Parathyroid adenoma (tissue), 2 donors: ENCODE results near the gene RASSF10.
A peak's percentile ranks its signal among the peaks of the same experiment; 100 is the strongest.

ENCODE experiments used
- H2AFZ ChIP-seq: fragments of 300-600 bp; sonication (generic); one replicate; pipeline ENCODE4 v1.7.0; 2017; ENCODE audit warnings: antibody characterized with exemption, mild to moderate bottlenecking
- H3K27ac ChIP-seq: fragments of 300-600 bp; sonication (generic); one replicate; pipeline ENCODE4 v1.7.0; 2017
- H3K27me3 ChIP-seq: fragments of 300-600 bp; sonication (generic); one replicate; pipeline ENCODE4 v1.7.0; 2017; ENCODE audit warnings: low read length; ENCODE audit not compliant: control insufficient read depth, insufficient read depth
- H3K36me3 ChIP-seq: fragments of 300-600 bp; sonication (generic); one replicate; pipeline ENCODE4 v1.7.0; 2017; ENCODE audit warnings: low read length; ENCODE audit not compliant: control insufficient read depth, insufficient read depth
- H3K4me1 ChIP-seq: fragments of 300-600 bp; sonication (generic); one replicate; pipeline ENCODE4 v1.7.0; 2017; ENCODE audit warnings: control low read depth
- H3K4me2 ChIP-seq: fragments of 300-600 bp; sonication (generic); one replicate; pipeline ENCODE4 v1.7.0; 2017; ENCODE audit warnings: low read length
- H3K4me3 ChIP-seq: fragments of 300-600 bp; sonication (generic); one replicate; pipeline ENCODE4 v1.7.0; 2017; ENCODE audit warnings: low read depth, low read length
- H3K79me2 ChIP-seq: fragments of 300-600 bp; sonication (generic); one replicate; pipeline ENCODE4 v1.7.0; 2017; ENCODE audit warnings: control low read depth
- H3K9ac ChIP-seq: fragments of 300-600 bp; sonication (generic); one replicate; pipeline ENCODE4 v1.7.0; 2017; ENCODE audit warnings: mild to moderate bottlenecking
- H3K9me3 ChIP-seq: fragments of 300-600 bp; sonication (generic); one replicate; pipeline ENCODE4 v1.7.0; 2017; ENCODE audit warnings: low read length; ENCODE audit not compliant: control insufficient read depth
- CTCF ChIP-seq: fragments of 300-600 bp; sonication (generic); IDR thresholded peaks from one replicate; pipeline ENCODE4 v1.7.0; 2017; ENCODE audit warnings: antibody characterized with exemption, mild to moderate bottlenecking
- donor health status: primary hyperparathyroidism.

Gene RASSF10

GRCh38 chr11:12971955-12972354 lies 37.2 kb upstream of the RASSF10 start:
- no peak overlapping the region for H3K4me2 ChIP-seq
- no peak overlapping the region for H3K27ac ChIP-seq
- no peaks in the 10 kb centered on the region for H3K79me2 ChIP-seq
- H2AFZ ChIP-seq, result no peak overlapping the region
- no peak for TF ChIP-seq CTCF
- H3K9me3 ChIP-seq, result no peaks in the 10 kb centered on the region
- H3K4me1 ChIP-seq, result no peaks in the 10 kb centered on the region
- no peak overlapping the region for H3K9ac ChIP-seq
- H3K4me3 ChIP-seq, result no peak overlapping the region
- no peaks in the 10 kb centered on the region for H3K27me3 ChIP-seq
- H3K36me3 ChIP-seq, result no peaks in the 10 kb centered on the region

- no peak overlapping the region for H3K27ac ChIP-seq
- no peak overlapping the region for H3K9ac ChIP-seq
- H3K9me3 ChIP-seq, result no peaks in the 10 kb centered on the region
- no peak overlapping the region for H3K4me3 ChIP-seq
- no peaks in the 10 kb centered on the region for H3K27me3 ChIP-seq
- no peak for TF ChIP-seq CTCF
- no peaks in the 10 kb centered on the region for H3K79me2 ChIP-seq
- H2AFZ ChIP-seq, result no peak overlapping the region
- no peak overlapping the region for H3K4me2 ChIP-seq
- no peaks in the 10 kb centered on the region for H3K36me3 ChIP-seq
- no peaks in the 10 kb centered on the region for H3K4me1 ChIP-seq
Measured at GRCh38 chr11:12973528-12974181, 35.5 kb upstream of the RASSF10 start.

- no peaks in the 10 kb centered on the region for H3K9me3 ChIP-seq
- TF ChIP-seq CTCF, result no peak
Measured at GRCh38 chr11:12975195-12975594, 33.9 kb upstream of the RASSF10 start.

GRCh38 chr11:12979928-12980689 lies 29.0 kb upstream of the RASSF10 start:
- TF ChIP-seq CTCF, result no peak

More at GRCh38 chr11:12975195-12975594, 33.9 kb upstream of the RASSF10 start:
- Histone ChIP-seq H3K36me3 (no peaks in the 10 kb centered on the region), H3K9ac (no peak overlapping the region), H3K79me2 (no peaks in the 10 kb centered on the region), H3K4me2 (no peak overlapping the region), H2AFZ (no peak overlapping the region), H3K4me3 (no peak overlapping the region), H3K27me3 (no peaks in the 10 kb centered on the region), H3K4me1 (peaks cover under 1% of the 10 kb centered on the region), H3K27ac (no peak overlapping the region)

More at GRCh38 chr11:12979928-12980689, 29.0 kb upstream of the RASSF10 start:
- H3K4me3 ChIP-seq, result no peak overlapping the region
- peak overlapping the region; percentile 46 for H2AFZ ChIP-seq
- H3K27me3 ChIP-seq, result no peaks in the 10 kb centered on the region
- H3K4me2 ChIP-seq, result no peak overlapping the region
- H3K9me3 ChIP-seq, result no peaks in the 10 kb centered on the region
- H3K79me2 ChIP-seq, result no peaks in the 10 kb centered on the region
- no peaks in the 10 kb centered on the region for H3K36me3 ChIP-seq
- H3K27ac ChIP-seq, result peak overlapping the region; percentile 32
- no peak overlapping the region for H3K9ac ChIP-seq
- H3K4me1 ChIP-seq, result peaks cover 5% of the 10 kb centered on the region
